ENCODE results near the gene CSGALNACT2.
"Not testable (repeated sequence)": the region's sequence is repeated elsewhere in the genome, so short reads cannot be mapped to it uniquely, and the experiment has no call there.

CSGALNACT2 gene

GRCh38 chr10:43138021-43138756 is at the start of gene CSGALNACT2:
Gene CSGALNACT2 (plus strand): TSS chr10:43138445. CDS start chr10:43155150, 16,705 bp downstream.
- peak; percentile 84 for DNase-seq

- DNase-seq: no peak
These were observed 48.7 kb upstream of the CSGALNACT2 start for GRCh38 chr10:43089519-43089918.

- no peak for DNase-seq
These were observed 48.1 kb upstream of the CSGALNACT2 start for GRCh38 chr10:43090188-43090587.

GRCh38 chr10:43090664-43091063 is 47.6 kb upstream of the CSGALNACT2 start:
- no peak for DNase-seq

- DNase-seq: no peak
These were observed 46.4 kb upstream of the CSGALNACT2 start for GRCh38 chr10:43091846-43092245.

- no peak for DNase-seq
These were observed 44.7 kb upstream of the CSGALNACT2 start for GRCh38 chr10:43093423-43094076.

GRCh38 chr10:43094085-43094484 is 44.2 kb upstream of the CSGALNACT2 start:
- DNase-seq: no peak

GRCh38 chr10:43099339-43099738 is 38.9 kb upstream of the CSGALNACT2 start:
- not testable (repeated sequence) for DNase-seq

GRCh38 chr10:43099928-43100327 is 38.3 kb upstream of the CSGALNACT2 start:
- no peak for DNase-seq

- no peak for DNase-seq
These were observed 37.9 kb upstream of the CSGALNACT2 start for GRCh38 chr10:43100366-43100765.

- no peak for DNase-seq
These were observed 36.0 kb upstream of the CSGALNACT2 start for GRCh38 chr10:43102063-43102828.

GRCh38 chr10:43105102-43105955 is 32.9 kb upstream of the CSGALNACT2 start:
- peak; percentile 74 for DNase-seq

GRCh38 chr10:43105956-43106229 is 32.4 kb upstream of the CSGALNACT2 start:
- DNase-seq: no peak

- DNase-seq: no peak
These were observed 31.8 kb upstream of the CSGALNACT2 start for GRCh38 chr10:43106256-43107091.

- no peak for DNase-seq
These were observed 29.3 kb upstream of the CSGALNACT2 start for GRCh38 chr10:43108951-43109350.

- DNase-seq: no peak
These were observed 28.5 kb upstream of the CSGALNACT2 start for GRCh38 chr10:43109671-43110249.

GRCh38 chr10:43110338-43111071 is 27.7 kb upstream of the CSGALNACT2 start:
- DNase-seq: no peak

GRCh38 chr10:43111101-43111500 is 27.1 kb upstream of the CSGALNACT2 start:
- DNase-seq: no peak

- DNase-seq: no peak
These were observed 26.2 kb upstream of the CSGALNACT2 start for GRCh38 chr10:43111921-43112607.

GRCh38 chr10:43112608-43112961 is 25.7 kb upstream of the CSGALNACT2 start:
- no peak for DNase-seq
